Measurements from ENCODE around the gene THOC6.

- TF ChIP-seq CTCF (IDR thresholded peaks at IDR 0.05; ENCODE audit: poor library complexity, severe bottlenecking) (no peak), POLR2AphosphoS5 (IDR thresholded peaks at IDR 0.05) (no peak), EZH2 (IDR thresholded peaks at IDR 0.05; ENCODE audit: borderline replicate concordance, insufficient read depth, low read length, poor library complexity, severe bottlenecking) (no peak), EP300 (conservative IDR thresholded peaks at IDR 0.05; ENCODE audit: poor library complexity, severe bottlenecking) (no peak)
These were observed 35.2 kb upstream of the THOC6 start for GRCh38 chr16:2988590-2989099.
